GM12878 (cell line): Measurements from ENCODE around the gene TGFB1.

ENCODE experiments used
- EZH2 ChIP-seq: IDR thresholded peaks from 2 replicates; pipeline ENCODE4 v1.6.1; 2012; ENCODE audit warnings: low read depth, mild to moderate bottlenecking, control low read depth, inconsistent platforms, low read length, borderline replicate concordance; ENCODE audit not compliant: control insufficient read depth
- GABPA ChIP-seq: IDR thresholded peaks from 2 replicates; pipeline ENCODE4 v1.6.1; 2014; ENCODE audit warnings: antibody characterized with exemption, low read depth, mild to moderate bottlenecking, inconsistent platforms
- TBL1XR1 ChIP-seq: IDR thresholded peaks from 2 replicates; pipeline ENCODE4 v1.6.1; 2012; ENCODE audit warnings: low read depth, low read length, improper control_type of control experiment
- ZNF274 ChIP-seq: IDR thresholded peaks from one replicate; pipeline ENCODE4 v1.8.0; 2011; ENCODE audit not compliant: insufficient read length, insufficient read depth

DNA sequence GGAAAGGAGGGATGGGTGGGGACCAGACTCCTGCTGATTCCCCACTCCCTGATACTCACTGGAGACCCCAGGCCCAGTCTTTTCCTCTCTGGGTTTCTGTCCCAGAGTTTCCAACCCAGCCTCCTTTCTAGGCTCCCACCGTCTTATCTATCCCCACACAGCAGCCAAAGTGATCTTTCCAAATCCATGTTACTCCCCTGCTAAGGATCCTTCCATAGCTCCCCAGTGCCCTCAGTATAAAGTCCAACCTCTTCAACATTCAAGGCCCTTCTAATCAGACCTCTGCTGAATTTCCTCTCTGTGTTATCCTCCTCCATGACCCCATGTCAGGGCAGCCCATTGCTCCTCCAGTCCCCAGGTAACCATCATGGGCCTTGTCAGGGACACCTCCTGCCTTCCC lies 1.3 kb upstream of the TGFB1 start:
- TF ChIP-seq ZNF274 (no peak), GABPA (no peak), EZH2 (no peak), TBL1XR1 (no peak)
